ENCODE measurements around the gene HTR4. TPM values are rescaled to one million over a fixed set of nuclear protein-coding genes. Genes with fewer than 3 reads are reported as not detected.

HTR4 gene
- total RNA-seq, 1 experiment from 2014 or later = not detected

DNA sequence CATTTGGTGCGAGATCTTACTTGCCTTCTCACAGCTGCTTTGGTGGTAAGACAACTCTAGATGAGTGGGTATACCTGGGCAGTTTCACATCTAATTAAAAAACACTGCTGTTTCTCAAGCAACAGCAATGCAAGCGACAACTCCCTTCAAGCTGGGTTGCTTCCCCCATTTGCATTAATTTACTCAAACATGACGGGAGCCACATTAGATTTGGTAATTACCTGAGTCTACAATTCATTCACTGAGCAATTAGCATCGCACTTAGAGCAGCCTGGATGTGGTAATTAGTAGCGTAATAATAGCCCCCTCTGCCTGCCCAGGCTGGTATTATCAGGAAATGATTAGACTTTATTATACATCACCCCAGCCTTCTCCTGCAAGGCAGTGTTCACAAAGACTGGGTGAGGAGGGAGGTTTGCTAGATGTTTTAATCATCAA lies 197.1 kb downstream of the HTR4 start:
- Histone ChIP-seq H3K14ac (ENCODE audit: insufficient read depth, low read length) (no peak overlapping the region), H3K79me1 (ENCODE audit: insufficient read depth, low read depth, low read length, poor library complexity, severe bottlenecking) (no peaks in the 10 kb centered on the region), H2BK120ac (ENCODE audit: low read depth, low read length, poor library complexity, severe bottlenecking) (no peak overlapping the region), H2AFZ (ENCODE audit: low read length) (peak overlapping the region; percentile 42), H3T11ph (ENCODE audit: low read length) (no peak overlapping the region), H3K4me1 (ENCODE audit: insufficient read depth, low read length) (peaks cover 6% of the 10 kb centered on the region; the same call in 1 of the 2 replicates), H3K4ac (ENCODE audit: low read depth, low read length) (no peak overlapping the region), H2BK12ac (ENCODE audit: insufficient read length, low read depth, low read length) (no peak overlapping the region), H3K79me2 (ENCODE audit: insufficient read depth, low read length) (peaks cover 2% of the 10 kb centered on the region; the same call in 1 of the 2 replicates), H3K23ac (ENCODE audit: insufficient read length, low read depth, low read length) (no peak overlapping the region), H2AK5ac (ENCODE audit: insufficient read length, low read length) (no peak overlapping the region), H3K56ac (ENCODE audit: insufficient read length, low read depth, low read length) (no peak overlapping the region), H4K5ac (ENCODE audit: insufficient read length, low read depth, low read length) (no peak overlapping the region), H3K18ac (ENCODE audit: insufficient read length, low read depth, low read length) (no peak overlapping the region), H3K4me2 (ENCODE audit: insufficient read depth, insufficient read length, low read length) (no peak overlapping the region), H3K27ac (ENCODE audit: insufficient read length, low read depth, low read length) (no peak overlapping the region), H2BK5ac (ENCODE audit: insufficient read length, low read length) (no peak overlapping the region), H4K20me1 (ENCODE audit: control insufficient read depth, insufficient read depth, insufficient read length) (no peaks in the 10 kb centered on the region), H3K9ac (ENCODE audit: extremely low read depth, insufficient read length, low read length) (no peak overlapping the region), H4K8ac (replicated peaks; ENCODE audit: insufficient read length, low read depth, low read length) (no peak overlapping the region), H2BK20ac (ENCODE audit: low read depth, low read length, poor library complexity, severe bottlenecking) (no peak overlapping the region), H3K9me3 (ENCODE audit: control insufficient read depth, low read depth, low read length) (no peaks in the 10 kb centered on the region), H2BK15ac (ENCODE audit: low read depth, low read length) (no peak overlapping the region), H4K91ac (ENCODE audit: insufficient read length, low read depth, low read length) (no peak overlapping the region), H3K23me2 (ENCODE audit: insufficient read length, low read depth, low read length, poor library complexity, severe bottlenecking) (no peaks in the 10 kb centered on the region), H3K27me3 (ENCODE audit: insufficient read depth, low read length) (no peaks in the 10 kb centered on the region)
- no peak for DNase-seq
- no peaks in the 10 kb centered on the region for H3K36me3 Mint-ChIP-seq (ENCODE audit: insufficient read depth in 1 of 3, low read depth in 3 of 3)
- H3K27me3 Mint-ChIP-seq (ENCODE audit: low read depth) = no peaks in the 10 kb centered on the region; the same call in 1 of the 2 replicates
- H3K9me3 Mint-ChIP-seq = peaks cover 0 to 2% of the 10 kb centered on the region in 2 experiments; a peak in 2 of 5 replicates
- H3K4me3 Mint-ChIP-seq = no peak overlapping the region
- peaks cover 26 to 29% of the 10 kb centered on the region in 2 experiments for H3K4me1 Mint-ChIP-seq
- no CpG with 5 or more reads among the region's 5 CpGs for WGBS (ENCODE audit: extremely low coverage, insufficient read length, low lambda C conversion rate)
- TF ChIP-seq CTCF (conservative IDR thresholded peaks at IDR 0.05) = peak; percentile 61
- no peak overlapping the region for H3K27ac Mint-ChIP-seq
